PFSK-1 (cell line): ENCODE data around the gene SCN2B.

Source experiments
- FOXP2 ChIP-seq: optimal IDR thresholded peaks from 2 replicates; pipeline ENCODE3; 2011; ENCODE audit warnings: borderline replicate concordance, control low read depth, inconsistent platforms; ENCODE audit not compliant: insufficient read depth; ENCODE audit errors: extremely low read length, extremely low read depth
- POLR2AphosphoS5 ChIP-seq: IDR thresholded peaks from 2 replicates; pipeline ENCODE4 v1.6.1; 2012; ENCODE audit warnings: low read depth, mild to moderate bottlenecking, control low read depth, low read length, moderate library complexity
- SIN3A ChIP-seq: IDR thresholded peaks from 2 replicates; pipeline ENCODE4 v1.6.1; 2012; ENCODE audit warnings: mild to moderate bottlenecking, low read length, moderate library complexity, borderline replicate concordance; ENCODE audit not compliant: insufficient read depth
- TAF1 ChIP-seq: IDR thresholded peaks from 2 replicates; pipeline ENCODE4 v1.6.1; 2012; ENCODE audit warnings: low read length, control low read depth, borderline replicate concordance; ENCODE audit not compliant: insufficient read depth
- TF ChIP-seq, protein P1 (sequence below), 2 experiments: IDR thresholded peaks; 2 replicates each; pipeline versions ENCODE4 v1.6.1 to v1.8.0; 2011 to 2012; ENCODE audit warnings: low read depth in 2 of 2, low read length in 2 of 2, control low read depth in 1 of 2, inconsistent platforms in 1 of 2, mild to moderate bottlenecking in 1 of 2, moderate library complexity in 1 of 2; ENCODE audit not compliant: insufficient read depth in 1 of 2

Gene SCN2B

DNA sequence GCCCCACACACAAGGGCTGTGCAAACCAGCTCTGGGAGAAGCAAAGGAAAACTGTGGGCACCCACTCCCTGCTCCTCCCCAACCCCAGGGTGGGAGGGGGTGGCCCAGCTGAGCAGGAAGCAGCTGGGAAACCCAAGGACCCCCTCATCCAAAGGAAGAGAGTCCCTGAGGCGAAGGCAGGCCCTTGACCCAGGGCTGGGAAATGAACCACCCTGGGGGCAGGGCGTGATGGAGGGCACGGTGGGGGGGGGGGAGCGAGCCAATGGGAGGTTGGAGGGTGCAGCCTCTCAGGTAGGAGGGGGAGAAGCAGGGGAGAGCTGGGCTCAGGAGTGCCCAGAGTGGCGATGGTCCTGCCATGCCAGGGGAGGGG lies 40.7 kb downstream of the SCN2B start:
- TF ChIP-seq POLR2AphosphoS5 = no peak
- no peak for TF ChIP-seq TAF1
- TF ChIP-seq, protein P1, sequence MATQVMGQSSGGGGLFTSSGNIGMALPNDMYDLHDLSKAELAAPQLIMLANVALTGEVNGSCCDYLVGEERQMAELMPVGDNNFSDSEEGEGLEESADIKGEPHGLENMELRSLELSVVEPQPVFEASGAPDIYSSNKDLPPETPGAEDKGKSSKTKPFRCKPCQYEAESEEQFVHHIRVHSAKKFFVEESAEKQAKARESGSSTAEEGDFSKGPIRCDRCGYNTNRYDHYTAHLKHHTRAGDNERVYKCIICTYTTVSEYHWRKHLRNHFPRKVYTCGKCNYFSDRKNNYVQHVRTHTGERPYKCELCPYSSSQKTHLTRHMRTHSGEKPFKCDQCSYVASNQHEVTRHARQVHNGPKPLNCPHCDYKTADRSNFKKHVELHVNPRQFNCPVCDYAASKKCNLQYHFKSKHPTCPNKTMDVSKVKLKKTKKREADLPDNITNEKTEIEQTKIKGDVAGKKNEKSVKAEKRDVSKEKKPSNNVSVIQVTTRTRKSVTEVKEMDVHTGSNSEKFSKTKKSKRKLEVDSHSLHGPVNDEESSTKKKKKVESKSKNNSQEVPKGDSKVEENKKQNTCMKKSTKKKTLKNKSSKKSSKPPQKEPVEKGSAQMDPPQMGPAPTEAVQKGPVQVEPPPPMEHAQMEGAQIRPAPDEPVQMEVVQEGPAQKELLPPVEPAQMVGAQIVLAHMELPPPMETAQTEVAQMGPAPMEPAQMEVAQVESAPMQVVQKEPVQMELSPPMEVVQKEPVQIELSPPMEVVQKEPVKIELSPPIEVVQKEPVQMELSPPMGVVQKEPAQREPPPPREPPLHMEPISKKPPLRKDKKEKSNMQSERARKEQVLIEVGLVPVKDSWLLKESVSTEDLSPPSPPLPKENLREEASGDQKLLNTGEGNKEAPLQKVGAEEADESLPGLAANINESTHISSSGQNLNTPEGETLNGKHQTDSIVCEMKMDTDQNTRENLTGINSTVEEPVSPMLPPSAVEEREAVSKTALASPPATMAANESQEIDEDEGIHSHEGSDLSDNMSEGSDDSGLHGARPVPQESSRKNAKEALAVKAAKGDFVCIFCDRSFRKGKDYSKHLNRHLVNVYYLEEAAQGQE (IDR thresholded peaks at IDR 0.05; ENCODE audit: insufficient read depth in 1 of 2, low read depth in 2 of 2, low read length in 2 of 2) = no peak
- TF ChIP-seq SIN3A = no peak
- TF ChIP-seq FOXP2 = no peak

DNA sequence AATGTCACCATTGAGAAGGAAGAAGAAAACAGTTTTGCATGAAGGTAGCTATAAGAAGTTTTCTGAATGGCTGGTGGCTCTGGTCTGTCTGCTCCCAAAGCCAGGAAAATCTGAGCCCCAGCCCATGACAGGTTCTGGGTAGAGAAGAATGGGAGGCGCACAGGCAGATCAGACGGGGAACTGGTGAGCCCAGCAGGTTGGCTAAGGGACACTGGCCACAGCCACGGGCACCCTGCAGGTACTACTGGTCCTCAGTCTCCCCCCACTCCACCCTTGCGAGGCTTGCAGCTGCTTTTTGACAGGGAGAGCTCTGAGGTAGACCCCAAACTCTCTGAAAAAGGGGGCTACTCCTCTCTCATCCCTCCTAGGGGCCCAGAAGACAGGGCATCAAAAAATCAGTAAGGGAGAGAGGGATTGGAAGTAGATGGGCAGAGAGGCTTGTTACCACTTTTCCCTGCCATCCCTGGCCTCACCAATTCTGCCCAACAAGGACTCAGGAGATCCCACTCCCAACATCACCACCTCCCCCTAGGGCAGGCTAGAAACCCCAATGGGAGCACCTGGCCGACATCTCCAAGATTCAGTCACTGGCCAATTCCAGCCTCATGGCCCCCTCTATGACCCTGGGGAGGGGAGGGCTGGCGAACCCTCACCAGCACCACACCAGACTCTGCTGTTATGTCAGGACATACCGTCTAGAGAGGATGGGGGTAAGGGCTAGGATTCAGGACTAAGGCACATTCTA lies 41.2 kb downstream of the SCN2B start:
- TF ChIP-seq POLR2AphosphoS5 (no peak), TAF1 (no peak), SIN3A (no peak), FOXP2 (no peak)
- TF ChIP-seq, protein P1 (IDR thresholded peaks at IDR 0.05; ENCODE audit: insufficient read depth in 1 of 2, low read depth in 2 of 2, low read length in 2 of 2) = no peak

DNA sequence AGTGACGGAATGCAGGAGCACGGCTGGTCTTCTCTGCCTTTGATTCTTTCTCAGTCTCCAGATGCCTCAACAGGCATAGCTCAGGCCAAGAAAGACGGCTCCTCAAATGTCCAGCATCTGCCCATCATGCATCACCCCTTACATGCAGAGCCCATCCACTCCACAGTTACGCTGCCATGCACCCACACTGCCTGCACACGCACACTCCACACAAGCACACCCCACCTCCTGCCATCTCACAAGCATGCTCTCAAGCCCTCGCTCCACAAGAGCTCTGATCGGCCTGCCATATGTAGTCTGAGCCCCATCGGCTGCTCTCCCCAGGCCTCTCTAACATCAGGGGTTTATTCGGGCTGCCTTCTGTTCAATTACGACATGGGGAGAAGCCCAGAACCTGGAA lies 42.6 kb downstream of the SCN2B start:
- TF ChIP-seq FOXP2 = no peak
- no peak for TF ChIP-seq SIN3A
- no peak for TF ChIP-seq POLR2AphosphoS5
- no peak for TF ChIP-seq TAF1
- TF ChIP-seq, protein P1 (IDR thresholded peaks at IDR 0.05; ENCODE audit: insufficient read depth in 1 of 2, low read depth in 2 of 2, low read length in 2 of 2) = no peak

DNA sequence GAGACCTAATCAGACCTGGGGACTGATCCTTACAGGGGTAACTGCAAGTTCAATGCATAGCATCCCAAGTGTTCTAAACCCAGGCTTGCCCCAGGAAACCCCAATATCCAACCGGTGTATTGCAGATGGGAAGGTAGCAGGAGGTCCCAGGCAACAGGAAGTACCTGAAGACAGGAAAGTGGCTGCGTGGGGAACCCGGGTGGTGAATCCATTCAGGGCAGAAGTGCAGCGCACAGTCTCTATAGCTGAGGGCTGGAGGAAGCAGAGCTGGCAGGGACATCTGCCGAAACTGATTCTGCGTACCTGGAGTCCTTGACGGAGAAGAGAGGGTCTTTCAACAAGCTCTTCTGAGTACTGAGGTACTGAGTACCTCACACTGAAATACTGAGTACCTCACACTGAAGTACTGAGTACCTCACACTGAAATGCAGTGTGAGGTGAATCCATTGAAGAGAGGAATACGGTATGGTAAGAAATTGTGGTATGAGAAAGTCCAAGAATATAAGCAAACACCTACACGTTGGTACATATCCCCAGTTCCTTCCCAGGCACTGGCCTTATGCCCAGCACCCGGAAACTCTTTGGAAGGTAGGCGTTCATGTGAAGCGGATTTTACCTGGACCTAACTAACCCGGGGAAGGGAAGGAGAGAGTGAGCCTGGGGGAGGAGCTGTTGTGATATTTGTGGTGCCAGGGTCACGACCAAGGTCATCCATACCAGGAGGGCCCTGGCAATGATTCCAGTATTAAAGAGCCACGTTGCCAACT lies 43.9 kb downstream of the SCN2B start:
- no peak for TF ChIP-seq SIN3A
- TF ChIP-seq POLR2AphosphoS5 = no peak

DNA sequence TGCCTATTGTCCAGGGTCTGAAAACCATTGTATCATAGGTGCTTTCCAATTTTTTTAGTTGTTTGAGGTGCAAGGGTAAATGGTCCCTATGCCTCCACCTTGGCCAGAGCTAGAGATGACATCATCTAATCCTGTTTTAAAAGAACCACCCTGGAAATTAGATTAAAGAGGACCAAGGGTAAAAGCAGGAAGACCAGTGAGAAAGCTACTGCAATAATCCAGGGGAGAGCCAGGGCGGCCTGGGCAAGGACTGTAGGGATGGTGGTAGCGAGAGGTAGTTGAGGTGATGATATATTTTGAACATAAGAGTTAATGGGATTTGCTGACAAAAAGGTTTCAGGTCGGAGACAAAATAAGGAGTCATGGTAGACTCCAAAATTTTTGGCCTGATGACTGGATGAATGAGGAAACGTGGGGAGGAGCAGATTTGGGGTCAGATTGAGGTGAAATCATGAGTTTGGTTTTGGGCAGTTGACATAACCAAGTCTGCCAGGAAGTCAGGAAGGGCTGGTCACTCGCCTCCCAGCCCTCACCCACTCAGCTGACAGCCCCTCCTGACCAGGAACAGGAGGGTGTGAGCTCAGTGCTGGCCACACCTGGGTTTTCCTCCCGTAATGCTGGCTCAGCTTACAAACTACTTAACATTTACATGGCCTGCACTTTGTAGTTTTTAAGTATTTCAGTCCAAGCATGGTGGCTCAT lies 46.8 kb downstream of the SCN2B start:
- TF ChIP-seq POLR2AphosphoS5 (no peak), SIN3A (no peak), TAF1 (no peak), FOXP2 (no peak)
- TF ChIP-seq, protein P1 (IDR thresholded peaks at IDR 0.05; ENCODE audit: insufficient read depth in 1 of 2, low read depth in 2 of 2, low read length in 2 of 2) = no peak
